Upper lobe of right lung (tissue), 1 donor: Measurements from ENCODE around the gene AFG3L2. TPM values are rescaled to one million over a fixed set of nuclear protein-coding genes. Genes with fewer than 3 reads are reported as not detected.
"Not testable (repeated sequence)": the region's sequence is repeated elsewhere in the genome, so short reads cannot be mapped to it uniquely, and the experiment has no call there.

Experiments
- ATAC-seq: fragments of 200-7000 bp; cut with Tn5 transposase; one replicate; pipeline ENCODE4 v1.9.1; 2020; ENCODE audit warnings: mild to moderate bottlenecking, moderate library complexity
- DNase-seq: peaks from one replicate; pipeline ENCODE4 v3.0.0-alpha.2; 2020
- H3K27ac ChIP-seq: fragments of 200-600 bp; one replicate; pipeline ENCODE4 v1.8.0; 2022
- H3K27me3 ChIP-seq: fragments of 200-600 bp; one replicate; pipeline ENCODE4 v1.8.0; 2022; ENCODE audit warnings: mild to moderate bottlenecking
- H3K36me3 ChIP-seq: fragments of 200-600 bp; one replicate; pipeline ENCODE4 v1.8.0; 2022
- H3K4me1 ChIP-seq: fragments of 200-600 bp; one replicate; pipeline ENCODE4 v1.8.0; 2022
- H3K4me3 ChIP-seq: fragments of 200-600 bp; one replicate; pipeline ENCODE4 v1.8.0; 2022; ENCODE audit warnings: mild to moderate bottlenecking
- H3K9me3 ChIP-seq: fragments of 200-600 bp; one replicate; pipeline ENCODE4 v1.8.0; 2022
- intact Hi-C: fragments of 100-400 bp; cut with DNase I; formaldehyde crosslinking; loops from one replicate; pipeline ENCODE4 v1.11.0; 2022
- total RNA-seq: library from RNA; stranded (reverse); fragmentation: NEBNext Ultra II Directional; extraction: Animal tissue kit (Norgen Biotek cat#: 25700); gene quantifications from one replicate; pipeline ENCODE4 v1.2.1, GENCODE V29; 2021
- TF ChIP-seq, protein P1 (sequence below): fragments of 200-600 bp; IDR thresholded peaks from one replicate; pipeline ENCODE4 v1.8.0; 2022; ENCODE audit warnings: antibody characterized with exemption
- donor health status: DM: no; HTN: yes; CAD: no; lungs with severe emphysema.

Gene AFG3L2
- total RNA-seq, 1 donor from 2014 or later = 35.4 TPM

GRCh38 chr18:12388442-12388841 is 11.4 kb upstream of the AFG3L2 start:
- H3K9me3 ChIP-seq = no peaks in the 10 kb centered on the region
- intact Hi-C loops = no loop called here
- no peaks in the 10 kb centered on the region for H3K27me3 ChIP-seq
- ATAC-seq = no peak
- no peak for DNase-seq
- no peaks in the 10 kb centered on the region for H3K36me3 ChIP-seq
- no peak overlapping the region for H3K27ac ChIP-seq
- H3K4me3 ChIP-seq = no peak overlapping the region
- H3K4me1 ChIP-seq = no peaks in the 10 kb centered on the region
- TF ChIP-seq, protein P1, sequence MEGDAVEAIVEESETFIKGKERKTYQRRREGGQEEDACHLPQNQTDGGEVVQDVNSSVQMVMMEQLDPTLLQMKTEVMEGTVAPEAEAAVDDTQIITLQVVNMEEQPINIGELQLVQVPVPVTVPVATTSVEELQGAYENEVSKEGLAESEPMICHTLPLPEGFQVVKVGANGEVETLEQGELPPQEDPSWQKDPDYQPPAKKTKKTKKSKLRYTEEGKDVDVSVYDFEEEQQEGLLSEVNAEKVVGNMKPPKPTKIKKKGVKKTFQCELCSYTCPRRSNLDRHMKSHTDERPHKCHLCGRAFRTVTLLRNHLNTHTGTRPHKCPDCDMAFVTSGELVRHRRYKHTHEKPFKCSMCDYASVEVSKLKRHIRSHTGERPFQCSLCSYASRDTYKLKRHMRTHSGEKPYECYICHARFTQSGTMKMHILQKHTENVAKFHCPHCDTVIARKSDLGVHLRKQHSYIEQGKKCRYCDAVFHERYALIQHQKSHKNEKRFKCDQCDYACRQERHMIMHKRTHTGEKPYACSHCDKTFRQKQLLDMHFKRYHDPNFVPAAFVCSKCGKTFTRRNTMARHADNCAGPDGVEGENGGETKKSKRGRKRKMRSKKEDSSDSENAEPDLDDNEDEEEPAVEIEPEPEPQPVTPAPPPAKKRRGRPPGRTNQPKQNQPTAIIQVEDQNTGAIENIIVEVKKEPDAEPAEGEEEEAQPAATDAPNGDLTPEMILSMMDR = no peak

DNA sequence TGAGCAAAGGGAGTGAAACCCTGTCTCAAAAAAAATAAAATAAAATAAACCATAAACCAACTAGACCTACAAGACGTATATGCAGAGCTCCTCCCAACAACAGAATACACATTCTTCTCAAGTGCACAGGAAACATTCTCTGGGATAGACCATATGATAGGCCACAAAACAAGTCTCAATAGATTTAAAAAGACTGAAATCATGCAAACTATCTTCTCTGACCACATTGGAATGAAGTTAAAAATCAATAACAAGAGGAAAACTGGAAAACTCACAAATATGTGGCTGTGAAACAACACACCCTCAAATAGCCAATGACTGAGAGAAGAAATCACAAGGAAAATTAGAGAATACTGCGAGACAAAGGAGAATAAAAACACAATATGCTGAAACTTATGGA is 7.2 kb upstream of the AFG3L2 start:
- TF ChIP-seq, protein P1 = no peak
- intact Hi-C loops = no loop called here
- no peak overlapping the region for H3K27ac ChIP-seq
- no peak overlapping the region for H3K4me3 ChIP-seq
- no peaks in the 10 kb centered on the region for H3K27me3 ChIP-seq
- H3K9me3 ChIP-seq = no peaks in the 10 kb centered on the region
- DNase-seq = no peak
- no peaks in the 10 kb centered on the region for H3K36me3 ChIP-seq
- ATAC-seq = no peak
- no peaks in the 10 kb centered on the region for H3K4me1 ChIP-seq

- ATAC-seq, H3K36me3 ChIP-seq, H3K27ac ChIP-seq, H3K27me3 ChIP-seq, H3K4me3 ChIP-seq, H3K4me1 ChIP-seq, DNase-seq, H3K9me3 ChIP-seq, intact Hi-C loops: not testable (repeated sequence)
These were observed 6.7 kb upstream of the AFG3L2 start for GRCh38 chr18:12383759-12384158.

DNA sequence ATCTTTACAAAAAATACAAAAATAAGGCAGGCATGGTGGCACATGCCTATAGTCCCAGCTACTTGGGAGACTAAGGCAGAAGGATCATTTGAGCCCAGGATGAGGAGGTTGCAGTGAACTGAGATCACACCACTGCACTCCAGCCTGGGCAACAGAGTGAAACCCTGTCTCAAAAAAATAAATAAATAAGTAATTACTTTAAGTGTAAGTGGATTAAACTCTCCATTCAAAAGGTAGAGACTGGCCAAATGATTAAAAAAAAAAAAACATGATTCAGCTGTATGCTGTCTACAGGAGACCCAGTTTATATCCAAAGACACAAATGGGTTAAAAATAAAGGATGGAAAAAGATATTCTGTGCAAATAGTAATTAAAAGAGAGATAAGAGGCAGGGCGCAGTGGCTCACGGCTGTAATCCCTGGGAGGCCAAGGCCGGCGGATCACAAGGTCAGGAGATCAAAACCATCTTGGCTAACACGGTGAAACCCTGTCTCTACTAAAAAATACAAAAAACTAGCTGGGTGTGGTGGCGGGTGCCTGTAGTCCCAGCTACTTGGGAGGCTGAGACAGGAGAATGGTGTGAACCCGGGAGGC is 5.3 kb upstream of the AFG3L2 start:
- intact Hi-C loops, H3K27ac ChIP-seq, H3K9me3 ChIP-seq, H3K36me3 ChIP-seq, ATAC-seq, H3K4me1 ChIP-seq, H3K27me3 ChIP-seq, H3K4me3 ChIP-seq, DNase-seq: not testable (repeated sequence)

DNA sequence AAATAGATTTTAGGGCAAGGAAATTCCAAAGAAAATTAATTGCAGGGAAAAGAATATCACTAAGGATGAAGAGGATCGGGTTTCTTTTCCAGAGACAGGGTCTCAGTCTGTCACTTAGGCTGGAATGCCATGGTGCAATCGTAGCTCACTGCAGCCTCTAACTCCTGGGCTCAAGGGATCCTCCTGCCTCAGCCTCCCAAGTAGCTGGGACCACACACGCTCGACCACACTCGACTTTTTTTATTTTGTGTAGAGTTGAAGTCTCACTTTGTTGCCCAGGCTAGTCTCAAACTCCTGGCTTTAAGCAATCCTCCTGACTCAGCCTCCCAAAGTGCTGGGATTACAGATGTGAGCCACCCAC is 1.2 kb upstream of the AFG3L2 start:
- H3K27me3 ChIP-seq, H3K36me3 ChIP-seq, DNase-seq, H3K9me3 ChIP-seq, intact Hi-C loops, ATAC-seq: not testable (repeated sequence)
- peak overlapping the region; percentile 89 for H3K27ac ChIP-seq
- peaks cover 31% of the 10 kb centered on the region for H3K4me1 ChIP-seq
- peak overlapping the region; percentile 69 for H3K4me3 ChIP-seq

DNA sequence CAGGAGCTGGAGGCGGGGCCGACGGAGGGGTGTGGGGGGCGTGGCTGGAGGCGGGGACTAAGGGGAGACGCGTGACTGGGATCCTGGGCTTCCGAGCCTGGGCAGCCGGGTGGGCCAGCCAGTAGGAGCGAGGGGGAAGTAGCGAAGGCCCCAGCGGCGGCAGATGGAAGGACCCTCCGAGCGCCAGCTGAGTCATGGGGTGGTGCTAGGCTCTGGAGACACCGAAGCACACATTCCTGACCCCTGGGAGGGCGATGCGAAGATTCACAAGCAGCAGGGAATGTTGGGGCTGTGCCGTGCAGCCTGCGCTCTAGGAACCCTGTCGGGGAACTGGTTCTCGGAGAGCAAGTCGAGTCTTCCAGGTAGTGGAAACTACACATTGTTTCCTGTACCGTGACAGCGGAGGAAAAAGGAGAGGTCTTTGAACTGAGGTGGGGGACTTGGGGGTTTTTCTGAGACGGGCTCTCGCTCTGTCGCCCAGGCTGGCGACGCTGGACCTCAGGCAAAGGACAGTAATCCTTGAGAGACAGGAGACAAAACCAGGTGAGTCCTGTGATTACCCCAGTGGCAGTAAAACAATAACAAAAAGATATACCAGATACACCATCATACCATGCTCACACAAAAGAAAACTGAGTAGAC is 650 bp upstream of the AFG3L2 start:
- ATAC-seq = no peak
- intact Hi-C loops = no loop called here
- Histone ChIP-seq H3K36me3 (no peaks in the 10 kb centered on the region), H3K4me3 (peak overlapping the region; percentile 69), H3K4me1 (peaks cover 34% of the 10 kb centered on the region), H3K27me3 (no peaks in the 10 kb centered on the region), H3K27ac (peak overlapping the region; percentile 89), H3K9me3 (no peaks in the 10 kb centered on the region)
- DNase-seq = no peak
- TF ChIP-seq, protein P1 = peak; percentile 33

DNA sequence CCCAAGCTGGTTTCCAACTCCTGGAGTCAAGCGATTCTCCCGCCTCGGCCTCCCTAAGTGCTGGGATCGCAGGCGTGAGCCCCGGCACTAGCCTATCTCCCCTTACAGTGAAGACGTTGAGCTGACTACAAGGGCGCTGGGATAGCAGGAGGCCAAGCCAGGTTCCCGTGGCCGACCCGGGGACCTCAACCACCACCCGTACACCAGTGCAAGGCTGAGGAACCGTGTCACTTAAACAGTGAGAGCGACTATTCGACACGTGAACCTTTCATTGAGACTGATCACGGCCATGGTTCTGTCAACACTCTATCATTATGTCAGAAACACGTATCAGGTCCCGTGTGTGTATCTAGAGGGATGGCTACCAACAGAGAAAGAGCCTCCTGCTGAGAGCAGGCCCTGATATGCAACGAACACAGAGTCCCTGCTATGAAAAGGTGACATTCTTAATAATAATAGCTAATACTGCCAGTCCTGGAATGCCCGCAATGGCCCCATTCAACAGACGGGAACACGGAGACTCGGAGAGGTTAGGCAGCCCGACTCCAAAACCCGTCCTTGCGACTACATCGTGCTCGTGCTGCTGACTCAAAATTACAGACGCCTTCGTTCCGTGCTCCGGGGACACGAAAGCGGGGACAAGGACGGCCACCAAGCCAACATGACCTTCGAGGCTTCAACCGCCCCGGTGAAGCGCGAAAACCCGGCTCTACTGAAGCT is 833 bp downstream of the AFG3L2 start:
- ATAC-seq (no peak), DNase-seq (no peak)
- intact Hi-C loops = no loop called here
- H3K27ac ChIP-seq = peak overlapping the region; percentile 98
- H3K36me3 ChIP-seq = no peaks in the 10 kb centered on the region
- H3K4me1 ChIP-seq = peaks cover 43% of the 10 kb centered on the region
- no peaks in the 10 kb centered on the region for H3K27me3 ChIP-seq
- H3K4me3 ChIP-seq = peak overlapping the region; percentile 90
- TF ChIP-seq, protein P1 = no peak
- H3K9me3 ChIP-seq = no peaks in the 10 kb centered on the region
